Stimulated activated effector memory CD8-positive, alpha-beta T cell treated with anti-CD3 and anti-CD28 coated beads, Interleukin-12 subunit alpha, Interleukin-12 subunit beta, amount 100 ng/mL, for 72 hours (primary cell): ENCODE data around the gene TMEM232.
"Not testable (repeated sequence)": the region's sequence is repeated elsewhere in the genome, so short reads cannot be mapped to it uniquely, and the experiment has no call there.

Experiments
- ATAC-seq: fragments of 150-1000 bp; cut with Tn5 transposase; 2 replicates; pipeline ENCODE4 v1.10.0; 2021
- DNase-seq, 2 donors: peaks; one replicate each; pipeline ENCODE4 v3.0.0; 2021 to 2022; ENCODE audit warnings: low spot score in 2 of 2
- H3K27ac Mint-ChIP-seq: one replicate; pipeline ENCODE4 v1.8.0; 2022; ENCODE audit warnings: mild to moderate bottlenecking, mixed read lengths
- H3K36me3 Mint-ChIP-seq: one replicate; pipeline ENCODE4 v1.8.0; 2022; ENCODE audit warnings: mild to moderate bottlenecking, mixed read lengths
- H3K4me1 Mint-ChIP-seq: one replicate; pipeline ENCODE4 v1.8.0; 2022; ENCODE audit warnings: mixed read lengths
- H3K4me3 Mint-ChIP-seq: one replicate; pipeline ENCODE4 v1.8.0; 2022; ENCODE audit warnings: mild to moderate bottlenecking, mixed read lengths
- H3K9me3 Mint-ChIP-seq: one replicate; pipeline ENCODE4 v1.8.0; 2022; ENCODE audit warnings: mixed read lengths

Gene TMEM232

GRCh38 chr5:110734101-110734500 is 7.6 kb upstream of the TMEM232 start:
- Mint-ChIP-seq H3K9me3 (no peaks in the 10 kb centered on the region), H3K4me3 (no peak overlapping the region), H3K36me3 (peaks cover 6% of the 10 kb centered on the region), H3K4me1 (peaks cover 11% of the 10 kb centered on the region), H3K27ac (no peak overlapping the region)
- ATAC-seq: no peak
- no peak for DNase-seq

- DNase-seq, H3K4me1 Mint-ChIP-seq, ATAC-seq, H3K4me3 Mint-ChIP-seq, H3K27ac Mint-ChIP-seq, H3K36me3 Mint-ChIP-seq, H3K9me3 Mint-ChIP-seq: not testable (repeated sequence)
Observed at GRCh38 chr5:110731499-110731898, 5.0 kb upstream of the TMEM232 start.

- no peaks in the 10 kb centered on the region for H3K36me3 Mint-ChIP-seq
- H3K27ac Mint-ChIP-seq: no peak overlapping the region
- peak overlapping the region; percentile 70 for H3K4me3 Mint-ChIP-seq
- no peak for DNase-seq
- ATAC-seq: peak; percentile 53
- no peaks in the 10 kb centered on the region for H3K9me3 Mint-ChIP-seq
- H3K4me1 Mint-ChIP-seq: no peaks in the 10 kb centered on the region
Observed at GRCh38 chr5:110727025-110727314, 499 bp upstream of the TMEM232 start.

GRCh38 chr5:110718311-110718710 is 8.2 kb downstream of the TMEM232 start:
- ATAC-seq (no peak), DNase-seq (no peak)
- Mint-ChIP-seq H3K4me3 (no peak overlapping the region), H3K36me3 (no peaks in the 10 kb centered on the region), H3K4me1 (no peaks in the 10 kb centered on the region), H3K27ac (no peak overlapping the region), H3K9me3 (no peaks in the 10 kb centered on the region)

- no peaks in the 10 kb centered on the region for H3K9me3 Mint-ChIP-seq
- no peak overlapping the region for H3K27ac Mint-ChIP-seq
- no peak overlapping the region for H3K4me3 Mint-ChIP-seq
- no peak for DNase-seq
- no peaks in the 10 kb centered on the region for H3K36me3 Mint-ChIP-seq
- no peak for ATAC-seq
- no peaks in the 10 kb centered on the region for H3K4me1 Mint-ChIP-seq
Observed at GRCh38 chr5:110716247-110717245, 9.9 kb downstream of the TMEM232 start.

GRCh38 chr5:110707260-110707844 is 19.1 kb downstream of the TMEM232 start:
- H3K9me3 Mint-ChIP-seq: no peaks in the 10 kb centered on the region
- H3K4me3 Mint-ChIP-seq: no peak overlapping the region
- ATAC-seq (no peak), DNase-seq (no peak)
- H3K27ac Mint-ChIP-seq: no peak overlapping the region
- H3K4me1 Mint-ChIP-seq: no peaks in the 10 kb centered on the region
- H3K36me3 Mint-ChIP-seq: no peaks in the 10 kb centered on the region

- Mint-ChIP-seq H3K9me3 (no peaks in the 10 kb centered on the region), H3K4me3 (no peak overlapping the region), H3K36me3 (no peaks in the 10 kb centered on the region), H3K27ac (no peak overlapping the region), H3K4me1 (no peaks in the 10 kb centered on the region)
- DNase-seq: no peak
- no peak for ATAC-seq
Observed at GRCh38 chr5:110705349-110705748, 21.1 kb downstream of the TMEM232 start.

GRCh38 chr5:110703481-110703880 is 23.0 kb downstream of the TMEM232 start:
- Mint-ChIP-seq H3K27ac (no peak overlapping the region), H3K9me3 (no peaks in the 10 kb centered on the region)
- no peak for ATAC-seq

GRCh38 chr5:110702704-110703103 is 23.8 kb downstream of the TMEM232 start:
- no peak for ATAC-seq

More at GRCh38 chr5:110703481-110703880, 23.0 kb downstream of the TMEM232 start:
- Mint-ChIP-seq H3K36me3 (no peaks in the 10 kb centered on the region), H3K4me3 (no peak overlapping the region), H3K4me1 (no peaks in the 10 kb centered on the region)
- no peak for DNase-seq

GRCh38 chr5:110702300-110702699 is 24.2 kb downstream of the TMEM232 start:
- no peak overlapping the region for H3K4me3 Mint-ChIP-seq
- H3K36me3 Mint-ChIP-seq: no peaks in the 10 kb centered on the region
- DNase-seq: no peak
- no peak for ATAC-seq
- H3K4me1 Mint-ChIP-seq: no peaks in the 10 kb centered on the region
- H3K27ac Mint-ChIP-seq: no peak overlapping the region
- no peaks in the 10 kb centered on the region for H3K9me3 Mint-ChIP-seq

More at GRCh38 chr5:110702704-110703103, 23.8 kb downstream of the TMEM232 start:
- Mint-ChIP-seq H3K27ac (no peak overlapping the region), H3K4me3 (no peak overlapping the region), H3K4me1 (no peaks in the 10 kb centered on the region), H3K36me3 (no peaks in the 10 kb centered on the region), H3K9me3 (no peaks in the 10 kb centered on the region)
- no peak for DNase-seq

- DNase-seq, H3K36me3 Mint-ChIP-seq, H3K4me1 Mint-ChIP-seq, H3K4me3 Mint-ChIP-seq, ATAC-seq, H3K9me3 Mint-ChIP-seq, H3K27ac Mint-ChIP-seq: not testable (repeated sequence)
Observed at GRCh38 chr5:110692669-110693068, 33.8 kb downstream of the TMEM232 start.

- H3K4me3 Mint-ChIP-seq, H3K27ac Mint-ChIP-seq, H3K36me3 Mint-ChIP-seq, ATAC-seq, H3K9me3 Mint-ChIP-seq, H3K4me1 Mint-ChIP-seq, DNase-seq: not testable (repeated sequence)
Observed at GRCh38 chr5:110690587-110690986, 35.9 kb downstream of the TMEM232 start.

GRCh38 chr5:110687485-110687884 is 39.0 kb downstream of the TMEM232 start:
- H3K27ac Mint-ChIP-seq: no peak overlapping the region
- H3K4me1 Mint-ChIP-seq: no peaks in the 10 kb centered on the region
- H3K9me3 Mint-ChIP-seq: no peaks in the 10 kb centered on the region
- H3K36me3 Mint-ChIP-seq: no peaks in the 10 kb centered on the region
- DNase-seq (no peak), ATAC-seq (no peak)
- H3K4me3 Mint-ChIP-seq: no peak overlapping the region

- Mint-ChIP-seq H3K4me3 (no peak overlapping the region), H3K9me3 (no peaks in the 10 kb centered on the region), H3K36me3 (no peaks in the 10 kb centered on the region), H3K27ac (no peak overlapping the region), H3K4me1 (no peaks in the 10 kb centered on the region)
- DNase-seq: no peak
- ATAC-seq: peak; percentile 26
Observed at GRCh38 chr5:110686270-110686669, 40.2 kb downstream of the TMEM232 start.

- H3K27ac Mint-ChIP-seq: no peak overlapping the region
- no peaks in the 10 kb centered on the region for H3K36me3 Mint-ChIP-seq
- no peak for ATAC-seq
- no peak for DNase-seq
- H3K4me1 Mint-ChIP-seq: no peaks in the 10 kb centered on the region
- H3K9me3 Mint-ChIP-seq: no peaks in the 10 kb centered on the region
- no peak overlapping the region for H3K4me3 Mint-ChIP-seq
Observed at GRCh38 chr5:110681953-110682352, 44.5 kb downstream of the TMEM232 start.

- H3K4me3 Mint-ChIP-seq: no peak overlapping the region
- no peak overlapping the region for H3K27ac Mint-ChIP-seq
- no peaks in the 10 kb centered on the region for H3K9me3 Mint-ChIP-seq
- no peaks in the 10 kb centered on the region for H3K36me3 Mint-ChIP-seq
- no peaks in the 10 kb centered on the region for H3K4me1 Mint-ChIP-seq
- ATAC-seq: no peak
- no peak for DNase-seq
Observed at GRCh38 chr5:110681109-110681508, 45.4 kb downstream of the TMEM232 start.
